Neural cell (in vitro differentiated cells): ENCODE measurements around the gene CD81. TPM values are rescaled to one million over a fixed set of nuclear protein-coding genes. Genes with fewer than 3 reads are reported as not detected.

Experiments used
- H2AFZ ChIP-seq: fragments of 200-600, 300-800 bp; sonication (generic), shearing (Covaris generic); 2 replicates; pipeline ENCODE4 v1.6.0; 2014; ENCODE audit warnings: low read depth, mild to moderate bottlenecking, antibody characterized with exemption, low read length, moderate library complexity
- H3F3A ChIP-seq: fragments of 200-600 bp; shearing (Covaris generic); 2 replicates; pipeline ENCODE4 v1.6.1; 2016; ENCODE audit warnings: mild to moderate bottlenecking, moderate library complexity, mixed read lengths, antibody characterized with exemption, low read length; ENCODE audit not compliant: insufficient read depth, poor library complexity, severe bottlenecking
- H3K27ac ChIP-seq: fragments of 200-600, 300-800 bp; sonication (generic), shearing (Covaris generic); 2 replicates; pipeline ENCODE4 v1.5.1; 2014; ENCODE audit warnings: mild to moderate bottlenecking, low read length, moderate library complexity
- H3K27me3 ChIP-seq: fragments of 300-800, 200-600 bp; sonication (generic), shearing (Covaris generic); 2 replicates; pipeline ENCODE4 v1.6.0; 2014; ENCODE audit warnings: mild to moderate bottlenecking, low read depth, low read length, moderate library complexity; ENCODE audit not compliant: insufficient read depth
- H3K36me3 ChIP-seq: fragments of 300-800, 200-600 bp; sonication (generic), shearing (Covaris generic); 2 replicates; pipeline ENCODE4 v1.5.1; 2014; ENCODE audit warnings: mild to moderate bottlenecking, antibody characterized with exemption, low read length, moderate library complexity; ENCODE audit not compliant: insufficient read depth
- H3K4me2 ChIP-seq: fragments of 300-800, 200-600 bp; sonication (generic), shearing (Covaris generic); 2 replicates; pipeline ENCODE4 v1.6.0; 2014; ENCODE audit warnings: mild to moderate bottlenecking, low read length
- H3K4me3 ChIP-seq: fragments of 300-800, 200-600 bp; sonication (generic), shearing (Covaris generic); 2 replicates; pipeline ENCODE4 v1.5.1; 2014; ENCODE audit warnings: mild to moderate bottlenecking, low read length, moderate library complexity
- H3K79me2 ChIP-seq: fragments of 200-600 bp; shearing (Covaris generic); replicated peaks from 2 replicates; pipeline ENCODE4 v1.6.0; 2014; ENCODE audit warnings: mild to moderate bottlenecking, low read length, moderate library complexity; ENCODE audit not compliant: insufficient read depth
- H3K9ac ChIP-seq: fragments of 300-800, 200-600 bp; sonication (generic), shearing (Covaris generic); 2 replicates; pipeline ENCODE4 v1.6.1; 2016; ENCODE audit warnings: mild to moderate bottlenecking, low read length, mixed read lengths
- H3K9me2 ChIP-seq: fragments of 200-600 bp; shearing (Covaris generic); 2 replicates; pipeline ENCODE4 v1.6.1; 2016; ENCODE audit warnings: mild to moderate bottlenecking, low read length, mixed read lengths; ENCODE audit not compliant: insufficient read depth
- H3K9me3 ChIP-seq: fragments of 200-600, 300-800 bp; sonication (generic), shearing (Covaris generic); 2 replicates; pipeline ENCODE4 v1.6.1; 2016; ENCODE audit warnings: mild to moderate bottlenecking, mixed run types, low read length, moderate library complexity, mixed read lengths
- H4K20me1 ChIP-seq: fragments of 200-600 bp; shearing (Covaris generic); 2 replicates; pipeline ENCODE4 v1.6.1; 2016; ENCODE audit warnings: mild to moderate bottlenecking, mixed run types; ENCODE audit not compliant: insufficient read depth
- EP300 ChIP-seq: fragments of 450-650 bp; conservative IDR thresholded peaks from 2 replicates; pipeline ENCODE4 v1.6.1; 2014; ENCODE audit warnings: antibody characterized with exemption, mild to moderate bottlenecking, moderate library complexity; ENCODE audit not compliant: poor library complexity, severe bottlenecking
- EZH2 ChIP-seq: fragments of 200-600, 300-800 bp; shearing (Covaris generic), sonication (generic); IDR thresholded peaks from 2 replicates; pipeline ENCODE4 v1.6.1; 2014; ENCODE audit warnings: antibody characterized with exemption, low read length, borderline replicate concordance, mild to moderate bottlenecking; ENCODE audit not compliant: insufficient read depth, poor library complexity, severe bottlenecking
- MXI1 ChIP-seq: fragments of 450-650 bp; conservative IDR thresholded peaks from 2 replicates; pipeline ENCODE4 v1.6.1; 2014; ENCODE audit warnings: antibody characterized with exemption, mild to moderate bottlenecking; ENCODE audit not compliant: poor library complexity, severe bottlenecking
- POLR2AphosphoS5 ChIP-seq: IDR thresholded peaks from 2 replicates; pipeline ENCODE4 v1.6.1; 2012
- RAD21 ChIP-seq: fragments of 450-650 bp; conservative IDR thresholded peaks from 2 replicates; pipeline ENCODE4 v1.6.1; 2014; ENCODE audit warnings: antibody characterized with exemption, mild to moderate bottlenecking, moderate library complexity
- SMC3 ChIP-seq: fragments of 450-650 bp; conservative IDR thresholded peaks from 2 replicates; pipeline ENCODE4 v1.6.1; 2014; ENCODE audit warnings: antibody characterized with exemption, mild to moderate bottlenecking, moderate library complexity; ENCODE audit not compliant: poor library complexity
- TAF1 ChIP-seq: IDR thresholded peaks from 2 replicates; pipeline ENCODE4 v1.6.1; 2012; ENCODE audit warnings: low read depth
- polyA plus RNA-seq: library from polyadenylated mRNA; depleted of rRNA; stranded (reverse); fragments of >200 nt; gene quantifications from 2 replicates; pipeline ENCODE4 v1.2.3, GENCODE V29; 2014
- TF ChIP-seq, protein P1 (sequence below): IDR thresholded peaks from 2 replicates; pipeline ENCODE4 v1.6.1; 2012; ENCODE audit warnings: borderline replicate concordance
- TF ChIP-seq, protein P2 (sequence below): fragments of 450-650 bp; IDR thresholded peaks from 2 replicates; pipeline ENCODE4 v1.5.1; 2014; ENCODE audit warnings: antibody characterized with exemption, mild to moderate bottlenecking, moderate library complexity; ENCODE audit not compliant: poor library complexity, severe bottlenecking

Gene CD81
- polyA plus RNA-seq, 1 donor from 2014 or later, result 97.8 TPM

DNA sequence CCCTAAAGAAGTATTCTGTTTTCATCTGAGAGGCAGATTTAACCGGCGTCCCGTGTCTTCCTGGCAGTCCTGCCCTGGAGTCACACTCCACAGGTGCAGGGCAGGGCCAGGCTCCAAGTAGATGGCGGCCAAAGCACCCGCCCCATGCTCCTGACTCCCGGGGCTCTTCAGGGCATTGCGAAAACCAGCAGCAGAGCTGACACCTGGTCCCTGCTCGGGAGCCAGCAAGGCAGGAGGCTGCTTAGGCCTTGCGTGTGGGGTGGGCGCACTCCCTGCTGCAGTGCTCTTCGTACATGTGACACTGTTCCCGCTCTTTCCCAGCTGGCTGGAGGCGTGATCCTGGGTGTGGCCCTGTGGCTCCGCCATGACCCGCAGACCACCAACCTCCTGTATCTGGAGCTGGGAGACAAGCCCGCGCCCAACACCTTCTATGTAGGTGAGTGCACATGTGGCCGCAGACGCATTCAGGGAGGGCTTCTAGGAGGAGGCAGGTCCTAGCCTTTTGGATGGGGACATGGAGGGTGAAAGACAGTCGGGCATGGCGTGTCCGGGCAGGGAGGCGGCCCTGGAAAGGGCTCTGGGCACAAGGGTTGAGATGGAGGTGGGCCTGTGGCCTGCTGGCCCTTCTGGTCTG lies 13.1 kb downstream of the CD81 start:
- H3K79me2 ChIP-seq, result peaks cover 11% of the 10 kb centered on the region
- no peak overlapping the region for H3K4me3 ChIP-seq
- H4K20me1 ChIP-seq, result no peaks in the 10 kb centered on the region
- no peaks in the 10 kb centered on the region for H3K27me3 ChIP-seq
- no peak overlapping the region for H2AFZ ChIP-seq
- TF ChIP-seq SMC3 (no peak), EP300 (no peak), MXI1 (no peak), EZH2 (no peak), TAF1 (no peak), POLR2AphosphoS5 (no peak), RAD21 (no peak)
- TF ChIP-seq, protein P1, sequence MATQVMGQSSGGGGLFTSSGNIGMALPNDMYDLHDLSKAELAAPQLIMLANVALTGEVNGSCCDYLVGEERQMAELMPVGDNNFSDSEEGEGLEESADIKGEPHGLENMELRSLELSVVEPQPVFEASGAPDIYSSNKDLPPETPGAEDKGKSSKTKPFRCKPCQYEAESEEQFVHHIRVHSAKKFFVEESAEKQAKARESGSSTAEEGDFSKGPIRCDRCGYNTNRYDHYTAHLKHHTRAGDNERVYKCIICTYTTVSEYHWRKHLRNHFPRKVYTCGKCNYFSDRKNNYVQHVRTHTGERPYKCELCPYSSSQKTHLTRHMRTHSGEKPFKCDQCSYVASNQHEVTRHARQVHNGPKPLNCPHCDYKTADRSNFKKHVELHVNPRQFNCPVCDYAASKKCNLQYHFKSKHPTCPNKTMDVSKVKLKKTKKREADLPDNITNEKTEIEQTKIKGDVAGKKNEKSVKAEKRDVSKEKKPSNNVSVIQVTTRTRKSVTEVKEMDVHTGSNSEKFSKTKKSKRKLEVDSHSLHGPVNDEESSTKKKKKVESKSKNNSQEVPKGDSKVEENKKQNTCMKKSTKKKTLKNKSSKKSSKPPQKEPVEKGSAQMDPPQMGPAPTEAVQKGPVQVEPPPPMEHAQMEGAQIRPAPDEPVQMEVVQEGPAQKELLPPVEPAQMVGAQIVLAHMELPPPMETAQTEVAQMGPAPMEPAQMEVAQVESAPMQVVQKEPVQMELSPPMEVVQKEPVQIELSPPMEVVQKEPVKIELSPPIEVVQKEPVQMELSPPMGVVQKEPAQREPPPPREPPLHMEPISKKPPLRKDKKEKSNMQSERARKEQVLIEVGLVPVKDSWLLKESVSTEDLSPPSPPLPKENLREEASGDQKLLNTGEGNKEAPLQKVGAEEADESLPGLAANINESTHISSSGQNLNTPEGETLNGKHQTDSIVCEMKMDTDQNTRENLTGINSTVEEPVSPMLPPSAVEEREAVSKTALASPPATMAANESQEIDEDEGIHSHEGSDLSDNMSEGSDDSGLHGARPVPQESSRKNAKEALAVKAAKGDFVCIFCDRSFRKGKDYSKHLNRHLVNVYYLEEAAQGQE, result no peak
- TF ChIP-seq, protein P2, sequence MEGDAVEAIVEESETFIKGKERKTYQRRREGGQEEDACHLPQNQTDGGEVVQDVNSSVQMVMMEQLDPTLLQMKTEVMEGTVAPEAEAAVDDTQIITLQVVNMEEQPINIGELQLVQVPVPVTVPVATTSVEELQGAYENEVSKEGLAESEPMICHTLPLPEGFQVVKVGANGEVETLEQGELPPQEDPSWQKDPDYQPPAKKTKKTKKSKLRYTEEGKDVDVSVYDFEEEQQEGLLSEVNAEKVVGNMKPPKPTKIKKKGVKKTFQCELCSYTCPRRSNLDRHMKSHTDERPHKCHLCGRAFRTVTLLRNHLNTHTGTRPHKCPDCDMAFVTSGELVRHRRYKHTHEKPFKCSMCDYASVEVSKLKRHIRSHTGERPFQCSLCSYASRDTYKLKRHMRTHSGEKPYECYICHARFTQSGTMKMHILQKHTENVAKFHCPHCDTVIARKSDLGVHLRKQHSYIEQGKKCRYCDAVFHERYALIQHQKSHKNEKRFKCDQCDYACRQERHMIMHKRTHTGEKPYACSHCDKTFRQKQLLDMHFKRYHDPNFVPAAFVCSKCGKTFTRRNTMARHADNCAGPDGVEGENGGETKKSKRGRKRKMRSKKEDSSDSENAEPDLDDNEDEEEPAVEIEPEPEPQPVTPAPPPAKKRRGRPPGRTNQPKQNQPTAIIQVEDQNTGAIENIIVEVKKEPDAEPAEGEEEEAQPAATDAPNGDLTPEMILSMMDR, result no peak
- H3F3A ChIP-seq, result no peaks in the 10 kb centered on the region
- H3K9me3 ChIP-seq, result no peaks in the 10 kb centered on the region
- no peak overlapping the region for H3K27ac ChIP-seq
- no peak overlapping the region for H3K4me2 ChIP-seq
- no peaks in the 10 kb centered on the region for H3K36me3 ChIP-seq
- no peaks in the 10 kb centered on the region for H3K9me2 ChIP-seq
- no peak overlapping the region for H3K9ac ChIP-seq

DNA sequence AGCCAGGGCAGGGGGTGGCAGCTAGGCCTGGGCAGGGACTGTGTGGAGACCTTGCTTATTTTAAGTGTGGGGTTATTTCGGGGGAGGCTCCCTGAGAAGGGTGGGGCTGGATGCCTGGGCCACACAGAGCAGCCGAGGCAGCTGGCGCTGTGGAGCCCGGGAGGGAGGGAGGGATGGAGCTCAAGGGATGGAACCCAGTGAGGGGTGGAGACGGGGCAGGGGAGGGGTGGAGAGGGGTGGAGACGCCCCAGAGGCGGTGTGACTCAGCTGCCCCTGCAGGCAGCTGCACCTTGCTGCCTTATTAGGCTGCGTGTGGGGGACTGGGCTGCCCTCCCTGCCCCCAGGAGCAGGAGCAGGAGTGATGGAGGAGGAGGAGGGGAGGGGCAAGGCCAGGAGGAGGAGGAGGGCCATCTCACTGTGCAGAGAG lies 13.6 kb downstream of the CD81 start:
- Histone ChIP-seq H3K79me2 (peaks cover 11% of the 10 kb centered on the region), H4K20me1 (no peaks in the 10 kb centered on the region)
- TF ChIP-seq SMC3, result no peak
- TF ChIP-seq MXI1, result no peak
- TF ChIP-seq POLR2AphosphoS5, result no peak
- TF ChIP-seq EZH2, result no peak
- TF ChIP-seq TAF1, result no peak
- TF ChIP-seq, protein P2, result no peak
- no peak for TF ChIP-seq EP300
- no peak for TF ChIP-seq RAD21
- TF ChIP-seq, protein P1, result no peak

More for the DNA sequence above, 13.6 kb downstream of the CD81 start:
- Histone ChIP-seq H3K4me3 (no peak overlapping the region), H3K27ac (no peak overlapping the region), H2AFZ (no peak overlapping the region), H3K9me2 (no peaks in the 10 kb centered on the region), H3K36me3 (no peaks in the 10 kb centered on the region), H3K9me3 (no peaks in the 10 kb centered on the region), H3K4me2 (no peak overlapping the region), H3K9ac (no peak overlapping the region), H3F3A (no peaks in the 10 kb centered on the region), H3K27me3 (no peaks in the 10 kb centered on the region)
